Activated effector memory CD4-positive, alpha-beta T cell treated with Interleukin-2 at 50 U/mL for 16 hours (primary cell): ENCODE measurements around the gene PTBP1.
"Not testable (repeated sequence)": the region's sequence is repeated elsewhere in the genome, so short reads cannot be mapped to it uniquely, and the experiment has no call there.

ENCODE experiments used
- DNase-seq: peaks from one replicate; pipeline ENCODE4 v3.0.0-alpha.2; 2020

The PTBP1 gene

DNA sequence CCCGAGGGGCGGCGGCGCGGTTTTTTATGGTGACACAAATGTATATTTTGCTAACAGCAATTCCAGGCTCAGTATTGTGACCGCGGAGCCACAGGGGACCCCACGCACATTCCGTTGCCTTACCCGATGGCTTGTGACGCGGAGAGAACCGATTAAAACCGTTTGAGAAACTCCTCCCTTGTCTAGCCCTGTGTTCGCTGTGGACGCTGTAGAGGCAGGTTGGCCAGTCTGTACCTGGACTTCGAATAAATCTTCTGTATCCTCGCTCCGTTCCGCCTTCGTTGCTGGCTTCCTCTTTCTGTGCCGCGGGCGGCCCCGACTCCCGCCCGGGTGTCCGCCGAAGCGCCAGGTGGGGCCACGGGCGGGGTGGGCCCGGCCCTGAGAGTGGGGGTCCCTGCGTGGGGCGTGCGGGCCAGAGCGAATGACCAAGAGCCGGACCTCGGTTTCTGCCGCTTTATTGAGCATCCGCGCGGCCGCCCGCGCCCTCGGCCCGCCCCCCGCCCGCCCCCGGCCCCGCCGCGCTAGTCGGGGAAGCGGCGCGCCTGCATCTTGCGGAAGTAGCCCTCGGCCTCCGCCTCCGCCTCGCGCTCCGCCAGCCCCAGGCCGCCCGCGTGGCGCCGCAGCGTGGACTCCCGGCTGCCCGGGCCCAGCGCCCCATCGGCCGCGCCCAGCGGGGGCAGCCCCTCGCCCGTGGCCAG, 14.9 kb downstream of the PTBP1 start:
- DNase-seq: no peak

DNA sequence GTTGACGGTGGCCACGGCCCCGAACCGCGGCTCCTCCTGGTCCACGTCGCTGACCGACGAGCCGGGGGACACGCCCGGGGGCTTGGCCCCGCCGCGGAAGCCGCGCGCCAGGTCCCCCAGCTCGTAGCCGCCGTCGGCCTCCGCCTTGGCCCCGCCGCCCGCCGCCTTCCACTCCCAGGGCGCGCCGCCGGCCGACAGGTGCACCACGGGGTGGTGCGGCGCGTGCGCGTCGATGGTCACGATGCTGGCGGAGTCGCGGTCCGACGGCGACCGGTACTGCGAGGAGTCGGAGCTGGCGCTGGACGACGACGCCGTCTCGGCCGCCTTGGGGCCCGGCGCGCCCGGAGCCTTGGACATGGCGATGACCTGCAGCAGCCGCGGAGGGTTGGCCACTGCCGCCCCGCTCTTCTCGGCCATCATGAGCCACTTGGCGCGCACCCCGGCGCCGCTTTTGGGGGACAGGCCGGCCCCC, 15.5 kb downstream of the PTBP1 start:
- no peak for DNase-seq

DNA sequence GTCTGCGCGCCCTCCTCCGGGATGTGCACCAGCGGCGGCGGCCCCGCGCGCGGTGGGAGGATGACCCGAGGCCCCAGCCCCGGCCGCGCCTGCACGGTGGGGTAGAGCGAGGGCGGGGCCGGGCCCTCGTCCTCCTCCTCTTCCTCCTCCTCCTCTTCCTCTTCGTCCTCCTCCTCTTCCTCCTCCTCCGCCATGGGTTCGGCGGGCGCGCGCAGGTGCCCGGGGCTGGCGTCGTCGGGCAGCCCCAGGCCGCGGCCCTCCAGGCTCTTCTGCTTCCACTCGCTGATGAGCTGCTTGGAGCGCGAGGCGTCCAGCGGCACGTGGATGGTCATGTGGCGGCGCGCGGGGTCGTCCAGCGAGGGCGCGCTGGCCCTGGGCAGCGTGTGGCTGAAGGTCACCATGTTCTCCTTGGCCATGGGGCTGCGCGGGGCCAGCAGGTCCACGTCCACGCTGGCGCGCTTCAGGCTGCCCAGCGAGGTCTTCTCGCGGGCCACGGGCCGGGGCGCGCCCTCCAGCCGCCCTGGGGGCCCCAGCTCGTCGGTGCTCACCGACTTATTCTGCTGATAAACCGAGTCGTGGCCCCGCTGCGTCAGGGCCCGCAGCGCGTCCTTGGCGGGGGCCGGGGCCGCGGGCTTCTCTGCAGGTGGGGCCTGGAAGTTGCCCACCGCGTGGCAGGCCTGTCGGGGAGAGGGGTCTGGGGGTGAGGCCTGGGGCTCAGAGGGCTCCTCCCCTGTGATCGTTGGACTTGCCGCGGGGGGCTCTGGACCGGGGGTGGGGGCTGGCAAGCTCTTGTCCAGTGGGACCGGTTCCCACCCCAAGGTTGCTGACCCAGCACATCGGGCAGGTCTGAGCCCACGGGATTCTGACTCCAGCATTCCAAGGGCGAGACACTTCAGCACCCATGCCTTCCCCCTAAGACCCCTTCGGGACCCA, 16.2 kb downstream of the PTBP1 start:
- no peak for DNase-seq

DNA sequence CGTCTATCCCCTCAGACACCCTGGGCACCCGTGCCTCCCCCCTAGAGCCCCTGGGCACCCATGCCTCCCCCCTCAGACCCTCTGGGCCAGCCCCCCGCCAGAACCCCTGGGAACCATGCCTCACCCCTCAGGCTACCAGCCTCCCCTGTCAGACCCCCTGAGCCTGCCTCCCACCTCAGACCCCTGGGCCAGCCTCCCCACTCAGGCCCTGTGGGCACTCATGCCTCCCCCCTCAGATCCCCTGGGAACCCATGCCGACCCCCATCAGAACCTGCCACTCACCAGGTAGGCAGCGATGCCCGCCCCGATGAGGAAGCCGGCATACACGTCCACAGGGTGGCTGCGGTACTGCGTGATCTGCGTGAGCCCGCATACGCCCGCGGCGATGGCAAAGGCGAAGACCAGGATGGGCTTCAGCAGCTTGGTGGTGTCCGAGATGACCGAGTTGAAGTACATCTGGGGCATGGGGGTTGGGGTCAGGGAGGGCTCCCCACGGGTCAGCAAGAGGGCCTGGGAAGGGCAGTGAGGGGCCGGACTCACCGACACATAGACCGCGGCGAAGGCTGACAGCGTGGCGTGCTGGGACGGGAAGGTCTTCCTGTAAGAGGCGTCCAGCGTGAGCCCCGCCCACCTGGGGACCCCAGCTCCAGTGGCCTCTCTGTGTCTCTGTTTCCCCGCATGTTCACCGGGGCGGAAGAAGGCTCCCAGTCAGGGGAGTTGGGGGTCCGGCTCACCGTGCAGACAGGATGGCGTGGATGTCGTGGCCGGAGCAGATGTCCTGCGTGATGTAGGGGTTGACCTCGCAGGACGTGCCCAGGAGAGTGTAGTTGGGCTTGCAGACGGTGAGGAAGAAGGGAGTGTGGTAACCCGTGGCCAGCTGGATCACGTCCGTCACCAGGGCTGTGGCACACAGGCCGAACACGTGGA, 17.2 kb downstream of the PTBP1 start:
- DNase-seq: no peak

DNA sequence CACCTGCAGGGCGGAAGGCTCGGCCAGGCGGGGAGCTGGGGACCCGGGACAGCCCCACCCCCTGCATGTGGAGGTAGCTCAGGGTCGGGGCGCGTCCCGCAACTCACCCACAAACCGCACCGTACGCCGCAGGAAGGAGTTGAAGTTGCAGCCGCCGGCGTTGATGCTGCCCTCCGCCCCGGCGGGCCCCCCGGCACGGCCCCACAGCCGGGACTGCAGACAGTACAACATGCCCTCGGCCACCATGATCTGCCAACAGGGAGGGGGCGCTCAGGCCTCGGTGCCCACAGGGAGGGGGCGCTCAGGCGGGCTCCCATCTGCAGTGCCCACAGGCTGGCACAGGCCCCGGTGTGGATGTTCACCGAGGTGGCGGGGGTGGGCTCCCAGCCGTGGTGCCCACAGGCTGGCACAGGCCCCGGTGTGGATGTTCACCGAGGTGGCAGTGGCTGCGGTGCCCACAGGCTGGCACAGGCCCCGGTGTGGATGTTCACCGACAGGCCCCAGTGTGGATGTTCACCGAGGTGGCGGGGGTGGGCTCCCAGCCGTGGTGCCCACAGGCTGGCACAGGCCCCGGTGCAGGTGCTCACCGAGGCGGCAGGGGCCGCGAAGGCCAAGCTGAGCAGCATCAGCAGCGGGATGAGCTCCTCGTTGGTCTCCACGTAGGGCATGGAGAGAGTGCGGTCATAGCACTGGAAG, 18.0 kb downstream of the PTBP1 start:
- no peak for DNase-seq

DNA sequence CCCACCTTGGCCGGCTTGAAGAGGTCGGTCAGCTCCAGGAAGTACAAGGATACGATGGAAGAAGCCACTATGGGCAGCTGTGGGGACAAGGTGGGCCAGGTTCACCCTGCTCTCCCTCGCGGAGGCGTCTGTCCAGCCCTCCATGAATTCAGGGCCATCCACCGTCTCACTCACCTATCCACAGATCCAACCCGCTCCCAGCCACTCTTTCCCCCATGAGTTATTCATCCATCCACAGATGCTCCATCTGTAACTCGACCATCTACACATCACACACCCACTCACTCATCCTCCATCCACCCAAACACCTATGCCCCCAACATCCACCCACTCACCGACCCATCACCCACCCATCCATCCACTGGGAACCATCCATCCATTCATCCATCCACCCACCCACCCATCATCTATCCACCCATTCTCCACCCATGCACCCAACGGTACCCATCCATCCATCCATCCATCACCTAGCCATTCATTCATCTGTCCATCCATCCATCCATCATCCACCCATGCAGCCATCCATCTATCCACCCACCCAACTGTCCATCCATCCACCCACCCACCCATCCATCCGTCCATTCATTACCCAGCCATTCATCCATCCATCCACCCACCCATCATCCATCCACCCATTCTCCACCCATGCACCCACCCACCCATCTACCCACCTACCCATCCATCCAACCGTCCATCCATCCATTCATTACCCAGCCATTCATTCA, 18.7 kb downstream of the PTBP1 start:
- no peak for DNase-seq

DNA sequence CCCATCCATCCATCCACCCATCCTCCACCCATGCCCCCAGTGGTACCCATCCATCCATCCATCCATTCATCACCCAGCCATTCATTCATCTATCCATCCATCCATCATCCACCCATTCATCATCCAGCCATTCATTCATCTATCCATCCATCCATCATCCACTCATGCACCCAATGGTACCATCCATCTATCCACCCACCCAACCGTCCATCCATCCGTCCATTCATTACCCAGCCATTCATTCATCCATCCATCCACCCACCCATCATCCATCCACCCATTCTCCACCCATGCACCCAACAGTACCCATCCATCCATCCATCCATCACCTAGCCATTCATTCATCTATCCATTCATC, 19.2 kb downstream of the PTBP1 start:
- no peak for DNase-seq

DNA sequence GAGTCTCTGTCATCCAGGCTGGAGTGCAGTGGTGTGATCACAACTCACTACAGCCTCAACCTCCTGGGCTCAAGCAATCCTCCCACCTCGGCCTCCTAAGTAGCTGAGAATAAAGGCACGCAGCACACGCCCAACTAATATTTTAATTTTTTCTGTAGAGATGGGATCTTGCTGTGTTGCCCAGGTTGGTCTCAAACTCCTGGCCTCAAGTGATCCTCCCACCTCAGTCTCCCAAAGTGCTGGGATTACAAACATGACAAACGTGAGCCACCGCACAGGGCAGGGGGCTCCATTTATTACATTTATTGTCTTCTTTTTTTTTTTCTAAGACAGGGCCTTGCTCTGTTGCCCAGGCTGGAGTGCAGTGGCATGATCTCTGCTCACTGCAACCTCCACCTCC, 23.0 kb downstream of the PTBP1 start:
- not testable (repeated sequence) for DNase-seq

DNA sequence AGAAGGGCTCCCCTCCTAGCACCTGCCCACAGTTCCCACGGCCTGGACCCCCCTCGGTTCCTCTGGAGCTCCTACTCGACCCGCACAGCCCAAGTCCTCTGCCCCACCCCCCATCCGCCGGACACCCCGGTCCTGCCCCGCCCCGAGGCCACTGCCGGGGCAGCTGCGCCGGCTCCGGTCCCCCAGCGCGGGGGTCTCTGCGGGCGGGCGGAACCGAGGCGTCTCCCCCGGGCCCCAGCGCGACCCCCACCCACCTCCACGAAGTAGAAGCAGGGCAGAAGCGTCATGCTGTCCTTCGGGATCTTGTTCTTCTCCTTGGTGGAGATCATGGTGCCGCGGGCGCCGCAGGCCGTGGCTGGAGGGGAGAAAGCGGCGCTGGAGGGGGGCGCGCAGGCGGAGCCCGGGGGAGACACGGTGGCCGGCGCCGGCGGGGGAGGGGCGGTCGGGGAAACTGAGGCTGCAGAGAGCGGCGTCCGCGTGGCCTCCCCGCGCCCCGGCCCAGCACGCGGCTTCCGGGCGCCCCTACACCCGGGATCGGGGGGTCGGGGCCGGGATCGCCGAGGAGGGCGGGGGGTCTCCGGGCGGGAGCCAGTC, 24.1 kb downstream of the PTBP1 start:
- DNase-seq: no peak

DNA sequence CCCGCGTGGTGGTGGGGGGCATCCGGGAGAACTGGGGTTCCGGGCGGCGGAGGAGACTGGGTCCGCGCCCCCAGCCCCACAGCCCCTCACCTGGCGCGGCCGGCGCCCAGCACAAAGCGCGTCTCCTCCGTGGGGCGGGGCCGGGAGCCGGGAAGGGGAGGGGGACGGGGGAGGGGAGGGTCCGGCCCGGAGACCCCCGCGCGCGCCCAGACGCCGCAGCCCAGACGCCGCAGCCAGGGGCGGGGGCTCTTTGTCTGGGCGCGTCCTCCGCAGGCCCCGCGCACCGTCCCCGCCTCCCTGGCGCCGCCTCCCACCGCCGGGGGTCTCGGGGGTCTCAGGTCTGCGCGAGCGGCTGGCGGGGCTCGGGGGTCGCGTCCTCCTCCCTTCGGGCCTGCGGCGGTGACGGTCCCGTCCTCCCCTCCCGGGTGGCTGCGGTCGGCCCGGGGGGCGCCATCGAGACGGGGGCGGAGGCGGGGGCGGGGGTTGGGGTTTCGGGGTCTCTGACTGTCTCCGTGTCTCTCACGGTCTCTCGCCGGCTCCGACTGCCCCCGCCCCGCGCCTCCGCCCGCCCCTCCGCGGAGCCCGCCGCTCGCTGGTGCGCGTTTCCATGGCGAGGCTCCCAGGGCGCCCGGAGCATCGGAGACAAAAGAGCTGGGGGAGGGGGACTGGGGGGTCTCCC, 24.7 kb downstream of the PTBP1 start, which contains the start of gene PLPPR3:
PLPPR3 (minus strand) TSS at position 131 of the 679 bp plus-strand sequence. CDS start 396 bp downstream, outside the sequence.
- no peak for DNase-seq

DNA sequence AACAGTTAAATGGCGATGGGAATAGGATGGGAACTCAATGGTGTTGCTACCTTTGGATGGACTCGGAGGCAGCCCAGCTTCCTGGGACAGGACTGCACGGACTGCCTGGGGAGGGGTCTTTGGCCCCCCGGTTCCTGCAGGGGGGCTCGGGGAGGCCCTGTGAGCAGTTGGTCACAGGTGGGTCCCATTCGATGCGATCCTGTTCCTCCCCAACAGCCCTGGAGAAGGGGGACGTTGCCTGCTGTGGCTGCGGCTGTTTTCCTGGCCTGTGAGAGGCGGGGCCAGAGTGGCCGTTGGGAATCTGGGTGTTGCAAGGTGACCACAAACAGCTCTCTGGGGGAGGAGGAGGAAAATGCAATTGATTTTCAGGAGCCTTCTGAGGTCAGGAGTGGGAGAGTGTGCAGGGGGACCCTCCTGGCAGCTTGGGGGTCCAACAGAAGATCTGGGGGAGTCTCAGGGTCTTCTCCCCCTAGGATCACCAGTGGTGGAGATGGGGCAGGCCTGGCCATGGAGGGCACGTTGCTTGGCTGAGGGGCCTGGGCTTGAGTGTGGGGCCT, 26.4 kb downstream of the PTBP1 start:
- no peak for DNase-seq

DNA sequence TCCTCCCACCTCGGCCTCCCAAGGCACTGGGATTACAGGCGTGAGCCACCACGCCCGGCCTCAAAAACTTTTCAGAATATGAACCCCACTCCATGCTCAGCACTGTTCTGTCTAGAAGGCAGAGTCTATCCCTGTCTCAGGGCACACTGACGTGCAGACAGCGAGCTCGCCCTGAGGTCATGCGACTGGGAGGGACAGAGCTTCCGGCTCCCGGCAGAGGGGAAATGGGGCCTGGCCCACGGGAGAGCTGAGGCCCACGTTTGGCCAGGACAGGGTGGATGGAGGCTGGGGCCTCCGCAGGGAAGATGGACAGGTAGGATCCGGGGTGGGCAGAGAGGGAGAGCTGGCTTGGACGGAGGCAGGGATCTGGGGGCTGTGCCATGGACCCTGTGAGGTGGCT, 27.6 kb downstream of the PTBP1 start:
- no peak for DNase-seq

DNA sequence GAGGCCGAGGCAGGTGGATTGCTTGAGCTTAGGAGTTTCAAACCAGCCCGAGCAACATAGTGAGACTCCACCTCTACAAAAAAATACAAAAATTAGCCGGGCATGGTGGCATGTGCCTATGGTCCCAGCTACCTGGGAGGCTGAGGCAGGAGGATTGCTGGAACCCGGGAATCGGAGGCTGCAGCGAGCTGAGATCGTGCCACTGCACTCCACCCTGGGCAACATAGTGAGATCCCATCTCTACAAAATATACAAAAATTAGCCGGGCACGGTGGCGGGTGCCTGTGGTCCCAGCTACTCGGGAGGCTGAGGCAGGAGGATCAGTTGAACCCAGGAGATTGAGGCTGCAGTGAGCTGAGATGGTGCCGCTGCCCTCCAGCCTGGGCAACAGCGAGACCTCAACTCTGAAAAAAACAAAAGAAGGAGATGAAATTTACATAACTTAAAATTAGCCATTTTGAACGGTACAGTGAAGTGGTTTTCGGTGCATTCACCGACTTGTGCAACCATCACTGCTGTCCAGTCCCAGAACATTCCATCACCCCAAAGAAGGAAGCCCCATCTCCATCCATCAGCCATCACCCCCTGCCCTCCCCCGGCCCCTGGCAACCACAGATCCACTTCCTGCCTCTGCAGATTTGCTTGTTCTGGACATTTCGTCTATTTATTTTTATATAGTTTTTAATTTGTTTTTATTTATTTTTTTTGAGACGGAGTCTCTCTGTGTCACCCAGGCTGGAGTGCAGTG, 28.8 kb downstream of the PTBP1 start:
- DNase-seq: no peak

DNA sequence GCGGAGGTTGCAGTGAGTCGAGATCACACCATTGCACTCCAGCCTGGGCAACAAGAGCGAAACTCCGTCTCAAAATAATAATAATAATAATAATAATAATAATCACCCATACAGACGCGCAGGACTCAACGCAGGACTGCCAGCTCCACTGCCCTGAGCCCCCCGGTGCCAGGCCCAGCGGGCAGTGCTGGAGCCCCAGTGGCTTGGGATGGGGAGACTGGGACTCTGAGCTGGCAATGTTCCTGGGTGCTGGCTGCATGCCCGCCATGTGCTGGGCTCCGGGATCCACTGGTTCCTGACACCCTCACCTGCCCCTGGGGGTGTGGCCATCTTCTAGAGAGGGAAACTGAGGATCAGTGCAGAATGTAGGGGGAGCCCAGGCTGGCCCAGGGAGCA, 30.1 kb downstream of the PTBP1 start:
- no peak for DNase-seq

DNA sequence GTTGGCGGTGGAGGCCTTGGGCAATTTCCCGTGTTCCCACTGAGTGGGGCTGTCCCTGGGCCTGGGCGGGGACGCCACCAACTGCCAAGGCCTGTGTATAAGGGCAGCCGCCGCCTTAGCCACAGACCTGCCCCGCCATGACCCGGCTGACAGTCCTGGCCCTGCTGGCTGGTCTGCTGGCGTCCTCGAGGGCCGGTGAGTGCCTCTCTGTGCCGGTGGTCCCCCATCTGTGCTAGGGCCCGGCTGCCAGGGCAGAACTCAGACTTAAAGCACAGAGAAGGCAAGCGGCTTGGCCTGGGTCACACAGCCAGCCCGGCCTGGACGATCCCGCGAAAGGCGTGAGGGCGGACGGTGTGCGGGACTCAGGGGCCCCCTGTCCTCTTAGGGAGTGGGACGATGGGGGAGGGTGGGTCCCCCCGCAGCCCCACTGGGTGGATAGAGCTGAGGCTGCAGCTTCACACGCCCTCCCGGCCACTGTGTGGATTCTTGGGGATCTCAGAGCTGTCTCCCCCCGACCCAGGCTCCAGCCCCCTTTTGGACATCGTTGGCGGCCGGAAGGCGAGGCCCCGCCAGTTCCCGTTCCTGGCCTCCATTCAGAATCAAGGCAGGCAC, 30.6 kb downstream of the PTBP1 start, which contains the start of gene AZU1:
AZU1 (plus strand) TSS at position 128 of the 612 bp plus-strand sequence; CDS start at position 138, 10 bp downstream.
- no peak for DNase-seq

DNA sequence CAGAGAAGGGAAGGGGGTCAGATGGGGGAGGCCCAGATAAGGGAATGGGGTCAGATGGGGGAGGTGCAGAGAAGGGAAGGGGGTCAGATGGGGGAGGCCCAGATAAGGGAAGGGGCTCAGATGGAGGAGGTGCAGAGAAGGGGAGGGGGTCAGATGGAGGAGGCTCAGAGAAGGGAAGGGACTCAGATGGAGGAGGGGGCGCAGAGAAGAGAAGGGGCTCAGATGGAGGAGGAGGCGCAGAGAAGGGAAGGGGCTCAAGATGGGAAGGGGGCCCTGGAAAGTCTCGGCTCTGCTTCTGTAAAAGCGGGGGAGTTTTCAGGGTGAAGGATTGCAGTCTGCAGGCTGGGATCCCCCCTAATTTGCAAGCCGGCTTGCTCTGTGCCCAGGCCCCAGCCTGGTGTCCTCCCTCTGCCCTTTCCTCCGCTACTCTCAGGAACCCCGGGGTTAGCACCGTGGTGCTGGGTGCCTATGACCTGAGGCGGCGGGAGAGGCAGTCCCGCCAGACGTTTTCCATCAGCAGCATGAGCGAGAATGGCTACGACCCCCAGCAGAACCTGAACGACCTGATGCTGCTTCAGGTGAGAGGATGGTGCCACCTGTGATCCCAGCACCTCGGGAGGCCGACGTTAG, 32.0 kb downstream of the PTBP1 start:
- DNase-seq: no peak

DNA sequence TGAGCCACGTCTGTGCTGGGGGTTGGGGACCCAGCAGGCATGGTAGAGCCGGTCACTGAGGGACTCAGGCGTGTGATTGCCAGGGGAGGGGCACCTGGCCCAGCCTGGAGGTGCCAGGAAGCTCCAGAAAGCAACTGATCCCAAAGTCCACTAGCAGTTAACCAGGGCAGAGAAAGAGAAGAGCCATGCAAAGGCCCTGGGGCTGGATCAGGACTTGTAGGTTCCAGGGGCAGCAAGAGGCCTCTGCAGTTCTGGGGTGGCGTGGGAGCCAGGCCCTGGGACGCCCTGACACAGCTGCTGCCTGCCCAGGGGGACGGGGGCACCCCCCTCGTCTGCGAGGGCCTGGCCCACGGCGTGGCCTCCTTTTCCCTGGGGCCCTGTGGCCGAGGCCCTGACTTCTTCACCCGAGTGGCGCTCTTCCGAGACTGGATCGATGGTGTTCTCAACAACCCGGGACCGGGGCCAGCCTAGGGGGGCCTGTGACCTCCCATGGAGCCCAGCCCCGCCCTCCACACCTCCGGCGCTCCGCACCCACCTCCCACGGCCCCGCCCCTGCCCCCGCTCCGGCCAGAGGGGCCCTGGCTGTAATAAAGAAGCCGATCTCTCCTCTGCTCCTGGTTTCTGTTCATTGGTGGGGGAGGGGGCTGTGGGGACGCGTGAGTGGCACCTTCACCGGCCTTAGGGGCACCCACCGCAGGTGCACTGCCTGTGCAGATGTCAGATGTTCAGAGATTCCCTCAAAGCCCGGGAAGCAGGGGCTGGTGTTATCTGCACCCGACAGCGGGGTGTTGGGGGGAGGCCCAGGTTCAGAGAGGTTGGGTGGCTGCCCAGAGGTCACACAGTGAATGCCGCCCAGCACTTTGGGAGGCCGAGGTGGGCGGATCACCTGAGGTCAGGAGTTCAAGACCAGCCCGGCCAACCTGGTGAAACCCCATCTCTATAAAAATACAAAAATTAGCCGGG, 34.4 kb downstream of the PTBP1 start:
- DNase-seq: no peak
